T47D (cell line): ENCODE measurements around the gene PID1.

Experiments used
- DNase-seq, 2 experiments: peaks; one replicate each; pipeline versions ENCODE4 v3.0.0 to v3.0.0-alpha.2; 2011 to 2012; ENCODE audit warnings: low read depth in 1 of 2, low spot score in 1 of 2
- JUND ChIP-seq: IDR thresholded peaks from 2 replicates; pipeline ENCODE4 v1.6.1; 2012; ENCODE audit warnings: low read depth
- in situ Hi-C: cut with HindIII; loops from 2 replicates; pipeline ENCODE4 v1.10.0; 2016; ENCODE audit warnings: low sequenced_read_pairs, low pct_unique_long_range_greater_than_20kb

PID1 gene

DNA sequence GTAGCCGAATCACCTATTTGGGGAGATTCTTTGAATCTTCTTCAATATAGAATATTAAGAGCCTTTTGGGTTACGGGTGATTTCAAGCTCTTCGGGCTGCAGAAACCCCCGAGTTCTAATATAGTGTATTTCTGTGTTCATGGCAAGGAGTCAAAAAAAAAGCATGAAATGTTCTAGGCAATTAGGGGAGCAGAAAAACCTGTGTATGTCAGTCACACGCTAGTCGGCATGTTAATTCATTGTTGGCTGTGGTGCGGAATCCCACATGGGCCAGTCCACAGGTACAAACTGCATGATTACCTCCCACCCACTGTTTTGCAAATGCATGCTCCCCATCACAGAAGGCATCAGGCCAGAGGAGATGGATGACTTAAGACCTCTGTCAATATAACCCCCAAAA, 161.9 kb downstream of the PID1 start:
- no peak for DNase-seq
- in situ Hi-C loops = no loop called here
- no peak for TF ChIP-seq JUND

DNA sequence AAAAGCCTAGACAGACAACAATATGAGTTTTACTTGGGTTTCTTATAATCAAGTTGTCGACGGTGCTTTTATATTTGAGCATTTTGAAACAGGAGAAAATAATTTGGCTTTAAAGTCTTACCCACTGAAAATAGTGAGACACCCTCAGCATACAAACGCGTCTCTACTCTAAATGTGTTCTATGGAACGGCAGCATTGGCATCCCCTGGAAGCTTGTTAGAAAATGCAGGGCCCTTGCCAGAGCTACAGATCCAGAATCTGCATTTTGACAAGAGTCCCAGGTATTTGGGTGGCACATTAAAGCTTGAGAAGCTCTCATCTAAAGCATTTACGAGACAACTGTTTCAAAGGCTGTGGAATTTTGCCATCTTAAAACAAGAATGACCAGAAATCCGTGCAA, 163.5 kb downstream of the PID1 start:
- in situ Hi-C loops = no loop called here

DNA sequence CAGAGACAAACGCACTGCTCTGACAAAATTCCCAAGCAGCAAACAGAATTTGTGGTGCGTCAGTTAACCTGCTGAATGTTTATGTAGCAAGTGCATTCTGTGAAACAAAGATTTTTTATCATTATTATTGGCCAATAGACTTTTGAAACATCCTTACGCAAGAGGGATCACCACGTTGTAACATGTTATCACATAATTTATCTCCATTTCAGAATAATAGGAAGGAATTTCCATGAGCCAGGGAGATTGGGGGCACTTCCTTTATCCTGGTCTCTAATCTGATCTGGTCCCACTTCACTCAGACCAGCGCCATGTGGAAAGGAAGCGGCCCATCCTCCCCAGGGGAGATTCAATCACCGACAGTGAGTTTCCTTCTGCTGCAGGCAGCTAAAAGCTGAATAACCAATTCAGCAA, 166.1 kb downstream of the PID1 start:
- in situ Hi-C loops = no loop called here
- no peak for DNase-seq

More for the DNA sequence above, 163.5 kb downstream of the PID1 start:
- no peak for TF ChIP-seq JUND
- DNase-seq = no peak

DNA sequence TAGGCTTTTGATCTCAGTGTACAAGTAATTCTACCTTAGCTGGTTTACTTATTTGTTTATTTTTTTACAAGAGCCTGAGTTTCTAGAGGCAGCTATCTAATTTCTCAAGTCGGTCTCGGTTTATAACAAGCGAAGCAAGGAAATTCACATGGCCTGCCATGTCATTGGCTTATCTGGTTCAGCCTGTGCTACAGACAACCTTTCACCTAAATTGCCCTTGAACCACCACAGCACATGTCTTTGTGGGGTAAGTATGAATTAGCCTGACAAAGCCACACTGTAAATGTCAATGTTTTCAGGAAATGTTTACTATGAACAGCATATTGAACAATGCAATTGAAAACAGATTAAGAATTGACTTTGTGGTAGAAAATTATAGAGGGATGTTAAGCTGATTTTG, 167.1 kb downstream of the PID1 start:
- no peak for DNase-seq
- in situ Hi-C loops = no loop called here
- TF ChIP-seq JUND = no peak

More for the DNA sequence above, 166.1 kb downstream of the PID1 start:
- TF ChIP-seq JUND = no peak

DNA sequence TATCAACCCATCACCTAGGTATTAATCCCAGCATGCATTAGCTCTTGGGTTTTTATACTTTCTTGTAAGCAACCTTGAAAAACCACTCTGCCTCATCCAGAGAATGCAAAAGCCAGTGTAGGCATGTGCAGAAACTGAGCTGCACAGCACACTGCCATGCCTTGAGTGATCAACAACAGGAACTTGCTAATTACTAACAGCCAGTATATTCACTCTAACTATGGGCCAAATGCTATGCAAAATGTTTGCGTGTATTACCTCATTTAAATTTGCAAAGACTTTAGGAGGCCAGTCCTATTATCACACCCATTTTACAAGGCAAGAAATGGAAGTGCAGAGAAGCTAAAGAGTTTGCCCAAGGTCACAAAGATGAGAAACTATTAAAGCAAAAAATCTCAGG, 169.8 kb downstream of the PID1 start:
- in situ Hi-C loops = no loop called here
- no peak for TF ChIP-seq JUND
- DNase-seq = no peak

DNA sequence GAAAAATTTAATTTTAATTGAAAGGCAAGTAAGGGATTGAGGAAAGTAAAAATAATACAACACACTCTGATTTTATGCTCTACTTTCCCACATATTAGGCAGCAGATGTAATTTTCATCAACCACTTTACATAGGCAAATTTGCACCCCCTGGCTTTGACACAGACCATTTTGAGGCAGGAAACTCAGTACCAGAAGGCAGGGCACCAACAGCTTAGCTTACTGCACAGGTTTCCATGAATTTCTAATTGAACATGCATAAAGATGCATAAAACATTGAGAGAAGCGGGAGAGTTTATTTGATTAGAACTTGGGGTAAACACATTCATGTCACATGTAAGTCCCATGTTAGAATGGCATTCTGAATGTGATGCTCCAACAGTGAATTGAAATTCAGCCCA, 171.9 kb downstream of the PID1 start:
- no peak for TF ChIP-seq JUND
- in situ Hi-C loops = no loop called here
- no peak for DNase-seq

DNA sequence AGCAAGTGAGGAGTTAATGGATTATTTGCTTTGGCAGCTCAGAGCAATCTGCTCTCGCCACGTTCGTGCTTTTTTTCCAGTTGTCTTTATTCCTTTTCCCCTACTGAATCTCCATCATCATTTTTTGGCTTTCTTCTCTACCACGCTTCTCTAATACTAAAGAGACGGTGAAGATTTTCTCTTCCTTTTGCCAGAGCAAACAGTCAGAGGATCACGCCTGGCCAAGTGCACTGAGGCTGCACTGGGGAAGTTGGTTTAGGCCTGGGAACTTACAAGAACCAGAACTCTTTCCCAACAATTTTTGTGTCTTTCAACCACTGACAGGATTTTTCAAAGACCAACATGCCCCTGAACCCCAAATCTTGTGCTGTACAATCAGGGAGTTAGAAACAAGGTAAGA, 172.3 kb downstream of the PID1 start:
- in situ Hi-C loops = no loop called here
- DNase-seq = no peak
- TF ChIP-seq JUND = no peak

DNA sequence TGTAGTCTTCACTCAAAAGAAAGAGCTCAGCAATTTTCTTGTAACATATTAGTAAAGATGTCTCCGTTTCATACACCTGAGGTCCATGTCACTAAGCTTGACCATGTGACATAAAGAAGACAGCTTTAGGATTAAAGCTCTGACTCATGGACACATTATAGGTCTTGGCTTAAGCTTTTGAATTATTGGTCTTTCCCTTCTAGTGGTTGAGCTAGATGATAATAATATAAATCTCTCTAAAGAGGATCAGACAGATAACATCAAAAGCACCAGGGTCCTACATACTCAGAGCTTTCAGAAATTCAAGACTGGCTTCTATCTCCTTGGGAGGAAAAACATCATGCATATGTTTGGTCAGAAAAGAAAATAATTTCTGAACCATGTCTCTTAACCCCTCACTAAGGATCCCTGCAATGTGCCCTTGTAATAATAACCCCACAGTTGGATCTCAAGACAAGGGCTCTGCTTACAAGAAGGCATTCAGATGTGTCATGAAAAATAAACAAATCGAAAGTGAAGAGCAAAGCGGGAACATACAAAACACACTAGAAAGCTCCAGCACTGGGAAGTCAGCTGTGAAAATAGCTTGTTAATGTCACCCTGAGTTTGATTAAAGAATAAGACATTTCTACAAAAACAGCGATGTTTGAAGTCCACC, 174.5 kb downstream of the PID1 start:
- DNase-seq = no peak
- in situ Hi-C loops = no loop called here
- no peak for TF ChIP-seq JUND

DNA sequence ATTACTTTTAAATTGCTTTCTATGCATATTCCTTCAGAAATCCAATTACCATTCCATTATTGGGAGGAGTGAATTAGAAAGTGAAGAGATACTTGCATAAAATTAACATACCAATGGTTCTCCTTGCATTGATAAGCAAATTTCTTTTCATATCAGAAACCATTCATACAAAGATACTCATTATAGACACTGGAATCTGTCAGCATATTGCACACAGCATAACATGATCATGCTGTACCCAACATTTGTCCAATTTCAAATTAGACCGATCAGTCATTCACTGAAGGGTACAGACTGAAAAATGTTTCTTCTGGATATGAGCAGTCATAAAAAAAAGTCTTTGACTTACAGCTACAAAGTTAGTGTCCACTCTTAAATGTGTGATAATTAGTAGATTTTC, 175.6 kb downstream of the PID1 start:
- in situ Hi-C loops = no loop called here
- no peak for TF ChIP-seq JUND
- no peak for DNase-seq

DNA sequence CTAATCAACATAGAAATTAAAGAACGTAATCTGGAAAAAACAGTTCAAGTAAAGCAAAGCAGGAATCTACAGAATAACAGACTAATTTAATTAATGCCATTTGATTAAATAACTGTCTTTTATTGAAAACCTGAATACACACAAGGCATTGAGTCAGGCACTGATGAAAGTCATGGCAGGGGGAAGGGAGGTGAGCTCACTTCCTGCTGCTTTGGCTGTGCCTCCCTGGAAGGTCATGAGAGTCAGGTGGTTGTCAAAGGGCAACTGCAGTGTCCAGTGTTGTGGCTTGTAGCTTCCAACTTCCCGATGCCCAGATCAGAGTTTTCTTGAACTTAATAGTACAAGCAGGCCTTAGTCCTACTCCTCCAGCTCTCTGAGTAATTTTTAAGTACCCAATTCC, 180.9 kb downstream of the PID1 start:
- in situ Hi-C loops = no loop called here
- no peak for DNase-seq
- no peak for TF ChIP-seq JUND

DNA sequence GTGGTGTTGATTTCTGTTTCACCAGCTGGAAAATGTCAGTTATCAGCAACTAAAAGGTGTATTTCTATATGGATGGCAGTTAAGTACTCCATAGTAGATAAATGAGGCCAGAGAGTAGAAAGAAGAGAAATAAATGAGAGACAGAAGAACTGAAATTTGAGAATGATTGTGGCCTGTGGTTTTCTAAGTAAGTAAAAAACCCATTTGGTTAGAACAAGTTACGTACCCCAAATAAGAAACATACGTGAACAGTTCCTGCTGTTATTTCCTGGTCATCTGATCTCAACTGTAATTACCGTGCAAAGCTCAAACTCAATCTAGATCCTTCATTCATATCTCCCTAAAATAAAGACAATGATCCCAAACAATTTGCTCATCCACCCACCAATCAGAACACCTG, 181.3 kb downstream of the PID1 start:
- no peak for TF ChIP-seq JUND
- in situ Hi-C loops = no loop called here
- DNase-seq = no peak

DNA sequence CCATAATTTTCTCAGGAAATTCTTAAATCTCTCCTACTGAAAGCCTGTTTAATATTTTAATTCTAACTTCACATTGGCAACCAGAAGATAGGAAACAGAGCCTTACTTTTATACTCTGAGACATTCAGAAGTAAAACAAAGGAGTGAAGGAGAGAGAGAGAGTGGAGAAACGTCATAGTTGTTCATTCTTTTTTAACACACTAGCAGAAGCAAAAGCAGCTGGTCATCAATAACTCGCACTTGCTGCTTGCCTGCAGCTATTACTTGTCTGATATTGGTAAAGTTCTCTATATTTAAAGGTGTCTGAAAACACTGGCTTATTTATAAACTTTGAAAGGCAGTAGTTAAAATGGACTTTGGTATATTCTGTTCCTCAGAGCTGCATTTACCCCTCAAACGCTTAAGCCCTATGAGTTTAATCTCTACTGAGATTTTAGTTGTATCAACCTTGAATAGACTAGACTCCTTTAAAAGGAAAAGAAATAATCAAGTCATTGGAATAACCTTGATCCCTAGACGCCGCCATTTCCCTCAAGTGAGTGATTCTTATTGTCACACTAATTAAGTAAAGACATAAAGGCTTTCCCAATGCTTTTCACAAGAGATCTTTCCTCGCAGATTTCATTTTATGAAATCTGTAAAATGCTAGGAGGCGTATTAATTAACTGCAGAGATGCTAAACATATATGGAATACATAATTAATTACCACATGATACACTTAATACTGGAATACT, 182.0 kb downstream of the PID1 start:
- no peak for DNase-seq
- in situ Hi-C loops = no loop called here
- no peak for TF ChIP-seq JUND

DNA sequence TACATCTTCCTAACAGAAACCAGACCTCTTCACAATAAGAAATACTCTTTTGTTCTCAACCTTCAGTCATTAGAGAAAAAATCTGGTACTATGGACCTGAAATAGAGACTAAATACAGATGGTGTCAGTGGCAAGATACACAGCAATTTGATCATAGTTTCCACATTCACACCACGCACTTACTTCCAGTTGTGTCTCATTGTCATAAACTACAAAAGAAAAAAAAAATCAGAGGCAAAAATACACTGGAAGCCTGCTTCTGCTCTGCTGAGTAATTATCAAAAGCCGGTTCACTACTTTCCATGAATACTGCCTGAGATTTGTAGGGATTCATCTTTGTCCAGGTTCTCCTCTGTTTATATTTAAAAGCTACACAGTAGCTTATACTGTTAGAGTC, 182.6 kb downstream of the PID1 start:
- in situ Hi-C loops = no loop called here
- TF ChIP-seq JUND = no peak
- DNase-seq = no peak

DNA sequence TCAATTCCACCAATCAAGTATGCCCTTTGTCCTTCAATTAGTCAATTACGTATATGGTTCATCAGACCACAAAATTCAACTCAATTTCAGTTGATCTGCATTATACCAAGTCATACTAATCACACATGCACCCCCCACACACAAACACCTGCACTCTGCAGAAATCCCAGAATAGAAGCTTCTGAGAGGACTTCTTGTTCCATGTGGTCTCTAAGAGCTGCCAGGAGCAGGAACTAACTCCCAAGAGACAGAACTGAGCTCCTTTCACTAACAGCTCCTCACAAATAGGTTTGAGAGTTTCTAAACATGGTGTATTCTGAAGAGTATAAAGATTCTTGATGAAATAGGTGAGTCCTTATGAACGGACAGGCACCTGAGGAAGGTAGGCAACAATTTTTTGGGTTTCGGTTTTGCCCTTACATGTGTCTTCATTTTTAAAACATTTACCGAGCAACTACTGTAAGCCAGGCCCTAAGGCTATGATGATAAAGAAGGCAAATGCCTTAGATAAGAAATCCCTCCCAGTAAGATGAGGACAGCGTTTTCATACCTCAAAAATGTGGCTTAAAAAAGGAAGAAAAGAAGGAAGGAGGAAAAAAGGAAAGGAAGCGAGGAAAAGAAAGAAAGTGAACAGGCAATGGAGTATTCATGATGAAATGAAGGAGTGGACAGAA, 183.1 kb downstream of the PID1 start:
- DNase-seq = no peak
- in situ Hi-C loops = no loop called here
- no peak for TF ChIP-seq JUND
